Islet of Langerhans (tissue), 1 donor: ENCODE results near the gene SLC6A19.

Experiments
- FAIRE-seq: peaks from one replicate; lab custom pipeline; 2011; peaks lifted over from hg19 to GRCh38; lab: Jason Lieb, UNC

Gene SLC6A19

GRCh38 chr5:1245905-1246576 is 44.6 kb downstream of the SLC6A19 start:
- FAIRE-seq = no peak

GRCh38 chr5:1246711-1247431 is 45.5 kb downstream of the SLC6A19 start:
- FAIRE-seq = no peak

DNA sequence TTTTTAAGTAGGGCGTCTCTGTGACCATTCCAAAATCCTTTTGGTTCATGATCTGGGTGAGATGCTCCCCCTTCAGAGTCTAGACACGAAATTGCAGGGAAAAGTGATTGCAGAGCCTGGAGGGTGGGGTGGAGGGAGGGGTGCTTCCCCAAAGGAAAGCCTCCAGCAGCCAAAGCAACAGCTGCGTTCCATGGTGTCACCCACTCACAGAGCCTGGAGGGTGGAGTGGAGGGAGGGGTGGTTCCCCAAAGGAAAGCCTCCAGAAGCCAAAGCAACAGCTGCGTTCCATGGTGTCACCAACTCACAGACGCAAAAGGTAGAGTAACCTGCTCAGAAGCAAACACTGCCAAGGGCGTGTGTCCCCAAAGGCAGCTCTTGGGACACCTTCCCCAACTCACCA is 46.4 kb downstream of the SLC6A19 start:
- no peak for FAIRE-seq

- no peak for FAIRE-seq
These were observed 48.2 kb downstream of the SLC6A19 start for GRCh38 chr5:1249366-1250280.

GRCh38 chr5:1251678-1252580 is 50.5 kb downstream of the SLC6A19 start:
- no peak for FAIRE-seq

- no peak for FAIRE-seq
These were observed 51.3 kb downstream of the SLC6A19 start for GRCh38 chr5:1252681-1253080.

DNA sequence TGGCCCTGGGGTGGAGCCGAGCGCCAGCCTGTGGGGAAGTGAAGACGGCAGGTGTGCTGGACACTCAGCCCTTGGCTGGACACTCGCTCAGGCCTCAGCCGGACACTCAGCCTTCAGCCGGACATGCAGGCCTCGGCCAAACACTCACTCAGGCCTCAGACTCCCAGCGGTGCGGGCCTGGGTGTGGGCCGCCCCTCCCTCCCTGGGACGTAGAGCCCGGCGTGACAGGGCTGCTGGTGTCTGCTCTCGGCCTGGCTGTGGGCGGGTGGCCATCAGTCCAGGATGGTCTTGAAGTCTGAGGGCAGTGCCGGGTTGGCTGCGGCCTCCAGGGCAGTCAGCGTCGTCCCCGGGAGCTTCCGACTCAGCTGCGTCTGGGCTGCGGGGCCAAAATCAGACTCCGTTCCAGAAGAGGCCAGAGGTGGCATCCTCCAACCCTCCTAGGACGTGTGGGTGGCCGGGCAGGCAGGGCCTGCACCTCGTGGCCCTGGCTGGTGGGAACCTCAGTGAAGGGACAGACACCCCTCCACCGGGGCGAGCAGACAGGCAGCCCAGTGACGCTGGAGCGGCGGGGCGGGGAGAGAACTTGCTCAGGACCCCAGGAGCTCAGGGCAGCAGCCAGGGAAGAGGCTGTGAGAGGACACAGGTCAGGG is 52.2 kb downstream of the SLC6A19 start:
- no peak for FAIRE-seq

DNA sequence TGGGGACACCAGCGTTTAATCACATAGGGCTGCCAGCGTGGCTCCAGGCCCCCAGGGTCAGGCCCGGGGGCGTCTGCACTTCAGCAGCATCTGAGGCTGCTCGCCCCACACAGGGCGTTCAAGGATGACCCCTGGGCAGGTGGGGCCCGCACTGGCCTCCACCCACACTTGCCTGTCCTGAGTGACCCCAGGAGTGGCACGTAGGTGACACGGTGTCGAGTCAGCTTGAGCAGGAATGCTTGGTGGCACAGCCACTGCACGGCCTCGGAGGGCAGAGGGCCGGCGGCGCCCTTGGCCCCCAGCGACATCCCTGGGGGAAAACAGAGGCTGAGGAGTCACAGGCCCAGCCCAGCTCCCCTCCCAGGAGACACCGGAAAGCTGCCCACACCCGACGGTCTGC is 52.8 kb downstream of the SLC6A19 start:
- no peak for FAIRE-seq

DNA sequence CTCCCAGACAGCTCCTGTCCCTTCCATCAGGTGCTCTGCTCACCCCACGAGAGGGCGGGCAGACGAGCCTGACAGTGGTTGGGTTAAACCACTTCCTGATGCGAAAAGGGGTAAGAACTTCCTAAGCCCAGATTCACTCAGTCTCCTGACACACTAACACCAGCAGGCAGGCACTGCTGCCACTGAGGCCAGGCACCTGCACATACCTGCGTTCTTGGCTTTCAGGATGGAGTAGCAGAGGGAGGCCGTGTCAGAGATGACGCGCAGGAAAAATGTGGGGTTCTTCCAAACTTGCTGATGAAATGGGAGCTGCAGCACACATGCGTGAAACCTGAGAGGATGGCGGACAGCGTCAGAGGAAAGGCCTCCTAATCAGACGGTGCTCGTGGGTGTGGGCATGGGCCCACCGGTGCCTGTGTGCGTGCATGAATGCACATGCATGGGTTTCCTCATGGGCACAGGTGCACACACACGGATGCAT is 53.7 kb downstream of the SLC6A19 start:
- FAIRE-seq = no peak

DNA sequence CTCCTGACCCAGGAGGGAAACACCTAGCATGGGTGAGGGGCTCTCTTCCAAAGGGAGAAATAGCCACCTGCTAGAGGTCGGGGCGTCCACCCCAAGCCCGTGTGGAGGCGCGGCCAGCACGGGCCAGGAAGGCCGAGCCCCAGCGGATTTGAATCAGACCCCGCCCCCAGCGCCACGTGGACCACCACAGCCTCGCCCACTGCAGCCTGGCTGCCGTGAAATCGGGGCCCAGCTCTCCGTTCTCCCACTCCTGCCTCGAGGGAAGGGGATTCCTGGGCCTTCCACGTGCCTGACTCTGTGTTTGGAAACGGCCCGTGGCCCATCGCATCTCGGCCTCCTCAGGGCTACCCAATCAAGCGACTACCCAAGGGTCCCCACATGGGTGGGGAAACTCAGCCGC is 55.4 kb downstream of the SLC6A19 start:
- no peak for FAIRE-seq

DNA sequence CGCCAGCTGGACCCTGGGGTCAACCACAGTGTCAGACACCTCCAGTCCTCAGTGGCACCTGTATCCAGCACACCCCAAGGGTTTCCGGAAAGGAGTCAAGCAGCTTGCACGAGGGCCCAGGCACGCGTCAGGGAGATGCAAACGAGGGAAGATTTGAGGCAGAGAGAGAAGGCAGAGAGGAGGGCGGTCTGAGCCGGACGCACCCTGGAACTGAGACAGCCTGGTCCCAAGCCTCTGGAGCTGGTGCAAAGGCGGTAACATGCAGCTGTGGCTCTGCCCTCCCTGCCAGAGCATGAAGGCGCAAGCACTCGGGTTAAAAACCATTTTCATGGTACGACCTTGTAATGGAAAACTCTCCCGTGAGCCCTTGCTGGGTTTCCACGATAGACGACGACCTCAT is 56.0 kb downstream of the SLC6A19 start:
- FAIRE-seq = no peak

GRCh38 chr5:1257841-1258240 is 56.4 kb downstream of the SLC6A19 start:
- no peak for FAIRE-seq

DNA sequence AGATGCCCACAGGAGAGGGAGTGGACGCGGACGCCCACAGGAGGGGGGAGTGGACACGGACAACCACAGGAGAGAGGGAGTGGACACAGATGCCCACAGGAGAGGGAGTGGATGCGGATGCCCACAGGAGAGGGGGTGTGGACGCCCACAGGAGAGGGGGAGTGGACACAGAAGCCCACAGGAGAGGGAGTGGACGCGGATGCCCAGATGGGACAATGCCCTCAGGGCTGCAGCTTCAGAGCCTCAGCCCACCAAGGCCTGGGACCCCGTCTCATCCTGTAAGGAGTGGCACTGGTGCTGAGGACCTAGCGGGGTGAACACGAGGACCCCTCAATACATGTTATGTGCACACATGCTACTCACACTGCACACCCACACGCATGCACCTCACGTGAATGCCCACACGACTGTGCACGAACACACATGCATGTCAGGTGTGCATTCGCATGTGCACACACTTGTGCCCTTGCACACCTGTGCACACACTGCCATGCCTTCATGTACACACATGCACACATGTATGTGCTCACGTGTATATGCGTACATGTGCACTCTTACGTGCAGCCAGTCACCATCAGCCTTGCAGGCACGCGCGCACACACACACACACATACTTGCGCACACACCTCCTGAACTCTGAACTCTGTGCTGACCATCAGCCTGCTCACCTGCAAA is 58.5 kb downstream of the SLC6A19 start:
- FAIRE-seq = no peak

DNA sequence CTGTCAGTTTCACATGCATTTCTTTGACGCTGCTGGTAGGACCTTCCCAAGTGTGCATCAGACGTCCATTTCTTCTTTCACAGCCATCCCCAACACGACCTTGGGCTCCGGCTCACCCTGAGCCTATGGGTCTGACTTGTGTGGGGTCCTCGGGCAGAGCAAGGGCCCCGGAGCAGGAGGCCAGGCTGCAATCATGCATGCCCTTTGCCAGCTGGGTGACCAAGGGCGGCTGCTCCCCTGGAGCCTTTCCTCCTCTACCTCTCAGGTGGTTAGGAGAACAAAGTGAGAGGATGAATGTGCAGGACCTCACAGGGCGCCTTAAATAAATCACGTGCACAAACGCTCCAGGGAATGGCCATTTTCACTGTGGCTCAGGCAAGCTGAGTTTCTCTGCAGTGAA is 60.2 kb downstream of the SLC6A19 start:
- no peak for FAIRE-seq

DNA sequence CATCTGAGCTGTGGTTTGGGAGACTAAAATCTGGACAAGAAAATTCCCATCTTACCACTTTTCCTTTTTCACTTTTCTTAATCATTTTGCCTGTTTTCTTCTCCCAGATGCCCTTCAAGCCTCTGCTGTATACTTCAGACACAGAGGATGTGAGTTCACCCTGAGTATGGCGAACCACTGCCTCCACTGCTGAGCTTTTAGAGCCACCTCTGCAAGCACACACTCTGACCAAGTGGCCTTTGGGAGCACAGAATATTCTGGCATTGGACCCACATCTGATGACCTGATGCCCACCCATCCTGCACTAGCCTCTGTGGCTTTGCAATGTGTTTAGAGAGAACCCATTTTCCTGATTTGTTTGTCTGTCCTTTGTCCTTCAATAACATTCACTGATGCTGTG is 61.0 kb downstream of the SLC6A19 start:
- FAIRE-seq = no peak

DNA sequence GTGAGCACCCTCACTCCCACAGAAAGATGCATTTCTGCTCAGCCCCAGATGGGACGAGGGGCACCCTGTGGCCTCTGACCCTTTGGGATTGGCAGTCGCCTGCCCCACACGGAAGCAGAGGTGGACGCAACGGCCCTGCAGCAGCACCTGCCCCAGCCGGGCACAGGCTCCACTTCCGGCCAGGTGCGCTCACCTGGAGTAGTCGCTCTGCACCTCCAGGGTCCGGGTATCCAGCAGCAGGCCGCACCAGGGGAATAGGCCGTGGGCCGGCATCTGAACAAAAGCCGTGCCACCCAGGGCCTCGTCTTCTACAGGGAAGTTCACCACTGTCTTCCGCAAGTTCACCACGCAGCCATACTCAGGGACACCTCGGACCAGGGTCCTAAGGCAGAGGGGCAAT is 62.8 kb downstream of the SLC6A19 start:
- no peak for FAIRE-seq

DNA sequence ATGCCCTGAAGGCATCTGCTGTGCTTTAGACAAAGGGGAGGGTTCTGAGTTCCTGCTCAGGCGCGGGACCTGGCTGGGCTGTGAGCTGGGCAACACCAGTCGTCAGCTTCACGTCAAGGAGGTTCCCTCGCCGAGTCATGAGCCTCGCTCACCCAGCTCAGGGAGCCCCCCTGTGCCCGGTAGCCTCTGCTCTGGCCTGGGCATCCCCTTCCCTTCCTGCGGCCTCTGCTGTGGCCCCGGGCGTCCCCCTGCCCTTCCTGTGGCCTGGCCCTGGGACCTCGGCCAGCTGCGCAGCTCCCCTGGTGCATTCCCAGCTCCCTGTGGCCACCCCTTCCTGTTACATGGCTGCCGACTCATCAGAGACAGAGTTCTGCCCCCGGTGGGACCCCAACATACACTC is 63.6 kb downstream of the SLC6A19 start:
- no peak for FAIRE-seq

GRCh38 chr5:1265461-1266455 is 64.4 kb downstream of the SLC6A19 start:
- FAIRE-seq = no peak

DNA sequence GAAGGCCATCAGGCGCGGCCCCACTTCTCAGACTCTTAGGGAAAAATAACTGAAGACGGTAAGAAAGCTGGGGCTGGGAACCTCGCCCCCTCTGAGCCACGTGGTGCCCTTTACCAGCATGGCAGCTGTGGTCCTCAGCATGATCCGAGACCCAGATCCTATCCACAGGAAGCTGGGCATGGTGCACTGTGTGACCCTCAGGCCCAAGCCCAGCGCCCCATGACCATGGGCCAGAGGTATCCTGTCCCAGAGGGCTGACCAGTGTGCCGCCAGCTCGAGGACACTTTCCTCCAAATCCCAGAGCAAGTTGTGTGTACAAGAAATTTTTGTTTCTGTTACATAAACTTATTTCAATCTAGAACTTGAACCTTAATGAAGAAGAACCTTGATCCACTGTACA is 65.4 kb downstream of the SLC6A19 start:
- no peak for FAIRE-seq
